Muscle layer of duodenum (tissue), 2 donors: Measurements from ENCODE around the gene PALLD.
A peak's percentile ranks its signal among the peaks of the same experiment; 100 is the strongest.

Experiments
- H3K27ac ChIP-seq: one replicate; pipeline ENCODE4 v1.7.0; 2013; ENCODE audit warnings: mild to moderate bottlenecking, low read length
- H3K27me3 ChIP-seq: one replicate; pipeline ENCODE4 v1.7.0; 2013; ENCODE audit warnings: low read depth, mild to moderate bottlenecking, control low read depth, low read length
- H3K36me3 ChIP-seq, 2 donors: one replicate each; pipeline ENCODE4 v1.7.0; 2013; ENCODE audit warnings: low read length in 2 of 2, control low read depth in 1 of 2, mild to moderate bottlenecking in 1 of 2; ENCODE audit not compliant: insufficient read depth in 2 of 2, control insufficient read depth in 1 of 2
- H3K4me1 ChIP-seq, 2 donors: one replicate each; pipeline ENCODE4 v1.7.0; 2013; ENCODE audit warnings: low read length in 2 of 2, mild to moderate bottlenecking in 2 of 2, control low read depth in 1 of 2, moderate library complexity in 1 of 2; ENCODE audit not compliant: insufficient read depth in 2 of 2, control insufficient read depth in 1 of 2
- H3K4me3 ChIP-seq, 2 donors: one replicate each; pipeline ENCODE4 v1.7.0; 2013; ENCODE audit warnings: low read length in 2 of 2, low read depth in 1 of 2, mild to moderate bottlenecking in 1 of 2
- H3K9me3 ChIP-seq, 2 donors: one replicate each; pipeline ENCODE4 v1.7.0; 2013; ENCODE audit warnings: low read length in 2 of 2, control low read depth in 1 of 2, mild to moderate bottlenecking in 1 of 2; ENCODE audit not compliant: control insufficient read depth in 1 of 2
- donor health status: healthy.

The PALLD gene

GRCh38 chr4:168868802-168869201 is 371.9 kb downstream of the PALLD start:
- no peaks in the 10 kb centered on the region for H3K27me3 ChIP-seq
- no peak overlapping the region for H3K4me3 ChIP-seq
- peaks cover 3 to 49% of the 10 kb centered on the region in 2 donors for H3K4me1 ChIP-seq
- H3K36me3 ChIP-seq, result peaks cover 3 to 9% of the 10 kb centered on the region in 2 donors
- H3K27ac ChIP-seq, result peak overlapping the region; percentile 20
- H3K9me3 ChIP-seq, result no peaks in the 10 kb centered on the region

GRCh38 chr4:168870004-168870403 is 373.2 kb downstream of the PALLD start:
- Histone ChIP-seq H3K36me3 (peaks cover 3 to 9% of the 10 kb centered on the region in 2 donors), H3K27me3 (no peaks in the 10 kb centered on the region), H3K4me1 (peaks cover 2 to 42% of the 10 kb centered on the region in 2 donors), H3K9me3 (no peaks in the 10 kb centered on the region), H3K27ac (no peak overlapping the region), H3K4me3 (no peak overlapping the region)

GRCh38 chr4:168871632-168872031 is 374.8 kb downstream of the PALLD start:
- H3K4me3 ChIP-seq, result no peak overlapping the region
- no peak overlapping the region for H3K27ac ChIP-seq
- no peaks in the 10 kb centered on the region for H3K9me3 ChIP-seq
- H3K27me3 ChIP-seq, result no peaks in the 10 kb centered on the region
- H3K4me1 ChIP-seq, result peaks cover 0 to 48% of the 10 kb centered on the region in 2 donors
- H3K36me3 ChIP-seq, result peaks cover 3 to 9% of the 10 kb centered on the region in 2 donors

GRCh38 chr4:168874083-168874482 is 377.2 kb downstream of the PALLD start:
- Histone ChIP-seq H3K27ac (no peak overlapping the region), H3K36me3 (peaks cover 3 to 9% of the 10 kb centered on the region in 2 donors), H3K4me1 (peaks cover 3 to 49% of the 10 kb centered on the region in 2 donors), H3K27me3 (no peaks in the 10 kb centered on the region), H3K4me3 (no peak overlapping the region), H3K9me3 (no peaks in the 10 kb centered on the region)

GRCh38 chr4:168876106-168876505 is 379.3 kb downstream of the PALLD start:
- H3K27ac ChIP-seq, result no peak overlapping the region
- H3K9me3 ChIP-seq, result no peaks in the 10 kb centered on the region
- peaks cover 12 to 57% of the 10 kb centered on the region in 2 donors for H3K4me1 ChIP-seq
- H3K27me3 ChIP-seq, result no peaks in the 10 kb centered on the region
- H3K4me3 ChIP-seq, result no peak overlapping the region
- peaks cover 7 to 9% of the 10 kb centered on the region in 2 donors for H3K36me3 ChIP-seq

GRCh38 chr4:168877511-168878491 is 380.9 kb downstream of the PALLD start:
- no peaks in the 10 kb centered on the region for H3K27me3 ChIP-seq
- H3K4me1 ChIP-seq, result peaks cover 12 to 61% of the 10 kb centered on the region in 2 donors
- H3K27ac ChIP-seq, result no peak overlapping the region
- H3K9me3 ChIP-seq, result no peaks in the 10 kb centered on the region
- H3K4me3 ChIP-seq, result peak overlapping the region; percentile 35 to 52
- H3K36me3 ChIP-seq, result peaks cover 6 to 14% of the 10 kb centered on the region in 2 donors

GRCh38 chr4:168878623-168879022 is 381.8 kb downstream of the PALLD start:
- H3K4me1 ChIP-seq, result peaks cover 17 to 60% of the 10 kb centered on the region in 2 donors
- peaks cover 6 to 12% of the 10 kb centered on the region in 2 donors for H3K36me3 ChIP-seq
- H3K9me3 ChIP-seq, result no peaks in the 10 kb centered on the region
- H3K27me3 ChIP-seq, result no peaks in the 10 kb centered on the region
- H3K4me3 ChIP-seq, result peak overlapping the region in 1 of 2 donors; percentile 52
- H3K27ac ChIP-seq, result peak overlapping the region; percentile 27

- no peaks in the 10 kb centered on the region for H3K27me3 ChIP-seq
- peaks cover 6 to 12% of the 10 kb centered on the region in 2 donors for H3K36me3 ChIP-seq
- H3K27ac ChIP-seq, result peak overlapping the region; percentile 27
- H3K9me3 ChIP-seq, result no peaks in the 10 kb centered on the region
- peaks cover 17 to 58% of the 10 kb centered on the region in 2 donors for H3K4me1 ChIP-seq
- no peak overlapping the region for H3K4me3 ChIP-seq
These were observed 382.3 kb downstream of the PALLD start for GRCh38 chr4:168879188-168879587.

- Histone ChIP-seq H3K9me3 (no peaks in the 10 kb centered on the region), H3K4me1 (peaks cover 17 to 58% of the 10 kb centered on the region in 2 donors), H3K36me3 (peaks cover 6 to 12% of the 10 kb centered on the region in 2 donors), H3K27me3 (no peaks in the 10 kb centered on the region), H3K4me3 (no peak overlapping the region), H3K27ac (no peak overlapping the region)
These were observed 383.3 kb downstream of the PALLD start for GRCh38 chr4:168880072-168880675.

- H3K4me1 ChIP-seq, result peaks cover 17 to 53% of the 10 kb centered on the region in 2 donors
- peaks cover 6 to 12% of the 10 kb centered on the region in 2 donors for H3K36me3 ChIP-seq
- no peak overlapping the region for H3K27ac ChIP-seq
- H3K9me3 ChIP-seq, result no peaks in the 10 kb centered on the region
- H3K4me3 ChIP-seq, result no peak overlapping the region
- H3K27me3 ChIP-seq, result no peaks in the 10 kb centered on the region
These were observed 384.2 kb downstream of the PALLD start for GRCh38 chr4:168880811-168881595.
